Fibroblast of pulmonary artery (primary cell): ENCODE measurements around the gene LAMP1.

ENCODE experiments used
- DNase-seq: peaks from one replicate; pipeline ENCODE4 v3.0.0-alpha.2; 2010; ENCODE audit warnings: low read depth
- H3K4me3 ChIP-seq: replicated peaks from 2 replicates; pipeline ENCODE4 v1.5.1; 2011; ENCODE audit warnings: low read depth, mild to moderate bottlenecking, control low read depth, low read length, moderate library complexity
- TF ChIP-seq, protein P1 (sequence below): IDR thresholded peaks from 2 replicates; pipeline ENCODE4 v1.5.1; 2011; ENCODE audit warnings: mild to moderate bottlenecking, control low read depth, low read length, inconsistent platforms; ENCODE audit errors: missing control alignments

The LAMP1 gene

DNA sequence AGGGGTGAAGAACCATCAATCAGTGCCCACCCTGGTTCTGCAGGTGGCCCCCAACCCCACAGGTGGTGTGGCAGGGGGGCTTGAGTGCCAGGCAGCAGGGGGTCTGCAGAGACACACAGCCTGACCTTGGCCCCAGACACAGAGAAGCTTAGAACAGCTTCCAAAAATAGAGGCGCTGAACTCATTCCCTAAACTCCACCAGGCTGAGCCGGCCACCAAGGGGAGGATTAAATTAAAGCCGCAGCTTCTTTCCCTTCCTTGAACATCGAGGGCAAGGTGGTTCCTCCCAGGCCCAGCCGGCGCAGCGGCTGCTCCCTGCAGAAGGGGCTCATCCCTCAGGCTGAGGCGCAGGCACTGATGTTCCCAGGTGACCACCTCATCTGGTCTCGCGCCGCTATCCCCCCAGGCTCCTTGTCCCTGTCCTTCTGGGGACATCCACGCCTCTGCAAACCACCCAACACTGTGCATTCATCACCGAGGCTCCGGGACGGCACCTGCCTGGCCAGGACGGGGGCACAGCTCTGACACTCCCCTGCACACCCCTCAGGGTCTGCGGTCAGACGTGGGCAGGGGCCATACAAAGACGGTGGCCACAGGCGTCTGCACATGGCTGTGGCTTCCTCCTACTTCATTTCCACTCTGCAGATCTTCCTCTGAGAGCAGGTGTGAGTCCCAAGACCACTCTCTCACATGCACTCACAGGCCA lies 30.9 kb downstream of the LAMP1 start:
- DNase-seq: no peak
- TF ChIP-seq, protein P1, sequence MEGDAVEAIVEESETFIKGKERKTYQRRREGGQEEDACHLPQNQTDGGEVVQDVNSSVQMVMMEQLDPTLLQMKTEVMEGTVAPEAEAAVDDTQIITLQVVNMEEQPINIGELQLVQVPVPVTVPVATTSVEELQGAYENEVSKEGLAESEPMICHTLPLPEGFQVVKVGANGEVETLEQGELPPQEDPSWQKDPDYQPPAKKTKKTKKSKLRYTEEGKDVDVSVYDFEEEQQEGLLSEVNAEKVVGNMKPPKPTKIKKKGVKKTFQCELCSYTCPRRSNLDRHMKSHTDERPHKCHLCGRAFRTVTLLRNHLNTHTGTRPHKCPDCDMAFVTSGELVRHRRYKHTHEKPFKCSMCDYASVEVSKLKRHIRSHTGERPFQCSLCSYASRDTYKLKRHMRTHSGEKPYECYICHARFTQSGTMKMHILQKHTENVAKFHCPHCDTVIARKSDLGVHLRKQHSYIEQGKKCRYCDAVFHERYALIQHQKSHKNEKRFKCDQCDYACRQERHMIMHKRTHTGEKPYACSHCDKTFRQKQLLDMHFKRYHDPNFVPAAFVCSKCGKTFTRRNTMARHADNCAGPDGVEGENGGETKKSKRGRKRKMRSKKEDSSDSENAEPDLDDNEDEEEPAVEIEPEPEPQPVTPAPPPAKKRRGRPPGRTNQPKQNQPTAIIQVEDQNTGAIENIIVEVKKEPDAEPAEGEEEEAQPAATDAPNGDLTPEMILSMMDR: no peak
- no peak overlapping the region for H3K4me3 ChIP-seq

DNA sequence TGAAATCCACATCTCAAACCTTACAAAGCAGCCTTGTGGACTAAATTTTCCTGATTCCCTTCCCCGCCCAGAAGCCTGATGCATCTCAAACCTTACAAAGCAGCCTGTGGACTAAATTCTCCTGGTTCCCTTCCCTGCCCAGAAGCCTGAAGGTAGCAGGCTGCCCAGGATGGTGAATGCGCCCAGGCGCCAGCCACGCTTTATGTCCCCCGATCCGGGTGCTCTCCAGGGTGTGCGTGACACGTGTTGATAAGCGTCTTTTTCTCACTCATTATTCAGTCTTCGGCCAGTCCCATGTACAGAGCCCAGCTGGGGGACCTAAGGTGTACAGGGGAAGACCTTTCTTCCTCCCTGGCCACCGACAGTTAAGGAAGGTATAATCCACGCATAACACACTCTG lies 31.8 kb downstream of the LAMP1 start:
- TF ChIP-seq, protein P1: no peak
- no peak overlapping the region for H3K4me3 ChIP-seq
- DNase-seq: no peak

DNA sequence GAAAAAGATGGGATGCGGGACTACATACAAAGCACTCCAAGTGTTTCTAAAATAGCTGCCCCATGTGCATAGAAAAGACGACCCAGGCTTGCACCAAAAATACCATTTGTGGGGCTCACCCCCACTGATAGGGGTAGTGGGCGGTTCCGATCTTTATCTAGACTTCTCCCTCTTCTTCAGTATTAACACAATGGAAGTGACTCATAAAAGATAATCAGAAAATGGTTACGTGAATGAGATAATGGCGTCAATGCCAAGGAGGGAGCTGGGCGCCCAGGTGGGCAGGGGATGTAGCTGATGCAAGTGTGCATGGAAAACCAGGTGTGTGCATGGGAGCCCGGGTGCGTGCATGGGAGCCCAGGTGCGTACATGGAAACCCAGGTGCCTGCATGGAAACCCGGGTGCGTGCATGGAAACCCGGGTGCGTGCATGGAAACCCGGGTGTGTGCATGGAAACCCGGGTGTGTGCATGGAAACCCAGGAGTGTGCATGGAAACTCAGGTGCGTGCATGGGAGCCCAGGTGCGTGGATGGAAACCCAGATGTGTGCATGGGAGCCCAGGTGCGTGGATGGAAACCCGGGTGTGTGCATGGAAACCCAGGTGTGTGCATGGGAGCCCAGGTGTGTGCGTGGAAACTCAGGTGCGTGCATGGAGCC lies 32.7 kb downstream of the LAMP1 start:
- H3K4me3 ChIP-seq: no peak overlapping the region
- no peak for DNase-seq
- TF ChIP-seq, protein P1: no peak

DNA sequence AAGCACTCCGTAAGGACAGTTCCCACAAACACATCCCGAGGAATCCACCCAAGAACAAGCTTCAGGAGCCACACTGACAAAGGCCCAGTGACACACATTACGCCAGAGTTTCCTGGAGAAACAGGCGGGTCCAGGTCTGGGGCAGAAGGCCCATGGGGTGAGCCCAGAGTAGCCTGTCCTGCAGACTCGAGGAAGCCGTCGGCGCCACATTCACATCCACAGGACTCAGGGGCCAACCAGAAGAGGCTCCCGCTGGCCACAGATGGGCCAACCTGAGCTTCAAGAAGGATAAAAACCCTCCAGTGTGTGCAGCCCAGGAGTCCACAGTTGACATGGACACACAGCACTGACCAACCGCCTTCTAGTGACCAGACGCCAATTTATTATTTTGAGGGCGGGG lies 35.6 kb downstream of the LAMP1 start:
- TF ChIP-seq, protein P1: no peak
- no peak for DNase-seq
- no peak overlapping the region for H3K4me3 ChIP-seq

DNA sequence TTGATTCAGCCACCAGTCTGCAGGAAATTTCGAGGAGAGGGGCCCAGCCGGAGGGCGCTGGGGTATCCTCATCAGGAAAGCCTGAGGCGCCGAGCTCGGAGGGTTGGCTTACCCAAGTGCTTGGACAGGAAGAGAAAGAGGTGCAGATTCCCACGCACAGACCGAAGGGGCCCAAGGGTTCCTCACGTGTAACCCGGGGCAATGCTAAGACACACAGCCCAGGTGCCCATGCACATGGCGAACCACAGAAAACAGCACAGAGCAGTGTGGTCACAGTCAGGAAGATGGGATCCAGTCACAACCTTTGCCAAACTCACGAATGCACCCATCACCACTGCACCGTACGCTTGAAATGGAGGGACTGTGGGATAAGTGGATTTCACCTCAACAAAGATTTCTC lies 36.0 kb downstream of the LAMP1 start:
- no peak overlapping the region for H3K4me3 ChIP-seq
- DNase-seq: no peak
- TF ChIP-seq, protein P1: no peak

DNA sequence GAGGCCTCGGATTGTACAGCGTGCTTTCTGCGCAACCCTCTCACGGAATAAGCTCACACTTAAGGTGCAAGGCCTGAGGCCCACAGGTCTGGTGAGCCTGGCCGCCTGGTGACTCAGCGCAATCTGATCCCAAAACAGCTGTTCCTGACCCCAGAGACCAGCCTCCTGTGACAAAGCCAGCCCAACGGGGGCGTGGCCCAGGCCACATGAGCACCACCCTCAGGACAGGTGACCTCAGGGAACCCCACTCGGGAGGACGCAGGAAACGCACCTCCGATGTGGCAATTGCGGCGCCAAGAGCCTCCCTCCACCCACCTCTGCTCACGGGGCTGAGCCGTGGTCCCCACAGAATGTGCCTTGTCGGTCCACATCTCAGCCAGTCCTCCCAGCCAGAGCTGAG lies 40.5 kb downstream of the LAMP1 start:
- no peak for DNase-seq
- no peak overlapping the region for H3K4me3 ChIP-seq
- TF ChIP-seq, protein P1: no peak

DNA sequence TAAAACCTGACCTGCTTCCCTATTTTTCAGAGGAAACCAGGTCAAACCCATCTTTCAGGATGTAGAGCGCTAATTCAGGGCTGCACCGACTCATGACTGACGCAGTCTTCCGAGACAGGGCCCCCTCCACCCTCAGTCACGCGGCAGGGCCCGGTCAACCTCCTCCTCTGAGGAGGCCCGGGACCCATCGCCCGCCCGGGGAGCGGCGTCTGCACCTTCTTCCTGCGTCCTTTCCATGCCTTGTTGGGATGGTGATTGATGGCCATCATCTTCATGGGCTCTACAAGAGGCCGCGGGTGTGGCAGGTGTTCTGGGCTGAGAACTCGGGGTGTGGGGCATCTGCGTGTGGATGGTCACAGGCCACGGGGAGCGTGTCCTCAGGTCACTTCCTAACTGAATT lies 40.9 kb downstream of the LAMP1 start:
- no peak overlapping the region for H3K4me3 ChIP-seq
- TF ChIP-seq, protein P1: no peak
- DNase-seq: no peak
